ENCODE measurements around the gene FAM177A1.
"Not testable (repeated sequence)": the region's sequence is repeated elsewhere in the genome, so short reads cannot be mapped to it uniquely, and the experiment has no call there.

Gene FAM177A1

DNA sequence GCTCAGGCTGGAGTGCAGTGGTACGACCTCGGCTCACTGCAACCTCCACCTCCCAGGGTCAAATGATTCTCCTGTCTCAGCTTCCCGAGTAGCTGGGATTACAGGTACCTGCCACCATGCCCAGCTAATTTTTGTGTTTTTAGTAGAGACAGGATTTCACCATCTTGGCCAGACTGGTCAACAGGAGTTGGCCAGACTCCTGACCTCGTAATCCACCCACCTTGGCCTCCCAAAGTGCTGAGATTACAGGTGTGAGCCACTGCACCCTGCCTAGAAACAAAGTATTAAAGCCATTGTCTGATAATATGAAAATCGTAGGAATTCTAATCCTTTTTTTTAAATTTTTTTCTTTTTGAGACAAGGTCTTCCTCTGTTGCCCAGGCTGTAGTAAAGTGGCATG lies 19.7 kb downstream of the FAM177A1 start:
- not testable (repeated sequence) for DNase-seq

DNA sequence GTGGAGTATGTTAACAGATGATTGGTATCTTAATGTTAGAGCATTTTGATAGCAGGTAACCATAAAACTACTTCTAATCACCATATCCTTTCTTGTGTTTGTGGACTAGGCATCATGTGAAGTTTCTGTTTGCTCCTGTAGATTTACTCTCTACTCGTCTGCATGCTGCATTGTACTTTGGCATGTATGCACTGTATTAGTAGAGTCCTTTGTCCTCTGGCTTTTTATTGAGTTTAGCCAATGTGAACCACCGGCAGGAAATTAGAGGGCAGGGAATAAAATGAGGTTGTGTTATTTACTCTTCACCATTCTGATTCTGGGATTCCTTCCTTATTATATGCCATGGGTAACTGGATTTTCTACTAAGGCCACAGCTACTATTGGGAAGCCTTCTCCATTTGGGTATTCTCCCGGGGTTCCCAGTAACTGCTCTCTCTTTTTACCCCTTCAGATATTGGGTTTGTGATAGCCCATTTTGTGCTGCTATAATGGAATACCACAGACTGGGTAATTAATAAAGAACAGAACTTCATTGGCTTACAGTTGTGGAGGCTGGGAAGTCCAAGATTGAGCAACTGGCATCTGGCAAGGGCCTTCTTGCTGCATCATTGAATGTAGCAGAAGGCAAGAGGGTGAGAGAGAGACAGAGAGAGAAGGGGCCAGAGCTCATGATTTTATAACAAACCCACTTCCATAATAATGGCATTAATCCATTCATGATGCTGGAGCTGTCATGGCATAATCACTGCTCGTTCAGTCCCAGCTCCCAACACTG lies 22.4 kb downstream of the FAM177A1 start:
- DNase-seq = no peak

DNA sequence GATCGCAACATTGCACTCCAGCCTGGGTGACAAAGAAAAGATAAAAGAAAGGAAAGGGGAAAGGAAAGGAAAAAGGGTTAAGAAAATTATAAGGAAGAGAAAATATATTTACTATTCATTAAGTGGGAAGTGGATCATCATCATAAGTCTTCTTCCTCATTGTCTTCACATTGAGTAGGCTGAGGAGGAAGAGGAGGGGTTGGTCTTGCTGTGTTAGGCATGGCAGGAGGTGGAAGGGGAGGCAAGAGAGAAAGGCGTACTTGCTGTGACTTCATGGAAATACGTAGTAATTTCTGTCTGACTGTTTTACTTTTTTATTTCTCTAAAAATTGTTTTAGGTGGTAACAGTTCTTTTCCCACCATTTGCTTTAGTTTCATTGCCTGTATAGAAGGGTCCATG lies 26.2 kb downstream of the FAM177A1 start:
- no peak for DNase-seq

DNA sequence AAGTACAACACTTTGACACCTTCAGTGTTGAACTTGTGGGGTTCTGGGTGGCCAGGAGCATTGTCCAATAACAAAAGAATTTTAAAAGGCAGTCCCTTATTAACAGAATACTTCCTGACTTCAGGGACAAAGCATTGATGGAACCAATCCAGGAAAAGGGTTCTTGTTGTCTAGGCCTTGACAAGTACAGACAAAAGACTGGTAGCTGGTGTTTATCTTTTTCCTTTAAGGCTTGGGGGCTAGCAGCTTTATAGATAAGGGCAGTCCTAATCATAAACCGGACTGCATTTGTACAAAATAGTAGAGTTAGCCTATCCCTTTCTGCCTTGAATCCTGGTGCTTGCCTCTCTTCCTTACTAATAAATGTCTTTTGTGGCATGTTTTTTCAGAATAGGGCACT lies 27.4 kb downstream of the FAM177A1 start:
- DNase-seq = no peak

DNA sequence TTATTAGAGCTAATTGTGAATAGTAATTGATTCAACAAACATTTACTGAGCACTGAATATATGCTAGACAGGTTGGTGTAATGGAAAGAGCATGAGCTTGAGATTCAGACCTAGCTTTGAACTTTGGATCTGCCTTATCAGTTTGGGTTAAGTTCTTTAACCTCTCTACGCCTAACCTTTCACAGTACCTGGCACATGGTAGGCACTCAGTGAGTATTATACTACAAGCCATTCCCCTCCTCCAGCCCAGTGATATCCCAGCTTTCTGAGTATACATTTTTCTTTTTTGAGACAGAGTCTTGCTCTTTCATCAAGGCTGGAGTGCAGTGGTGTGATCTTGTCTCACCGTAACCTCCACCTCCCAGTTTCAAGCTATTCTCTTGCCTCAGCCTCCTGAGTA lies 32.0 kb downstream of the FAM177A1 start:
- DNase-seq = no peak

DNA sequence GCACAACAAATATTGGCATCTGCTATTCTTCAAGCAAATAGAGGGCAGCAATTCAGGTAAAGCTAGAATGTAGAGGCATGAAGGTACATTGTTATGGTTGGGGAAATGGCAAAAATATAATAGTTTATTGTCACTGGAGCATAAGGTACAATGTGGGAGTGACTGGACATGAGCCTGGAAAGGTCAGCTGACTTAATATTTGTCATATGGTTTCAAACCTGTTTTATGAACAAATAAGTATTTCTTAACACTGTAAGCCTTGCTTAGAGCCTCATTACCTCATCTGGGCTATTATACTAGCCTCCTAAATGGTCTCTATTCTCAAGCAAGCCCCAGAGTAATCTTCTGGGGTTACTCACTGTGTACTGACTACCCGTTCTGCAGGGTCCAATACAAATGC lies 33.7 kb downstream of the FAM177A1 start:
- no peak for DNase-seq

DNA sequence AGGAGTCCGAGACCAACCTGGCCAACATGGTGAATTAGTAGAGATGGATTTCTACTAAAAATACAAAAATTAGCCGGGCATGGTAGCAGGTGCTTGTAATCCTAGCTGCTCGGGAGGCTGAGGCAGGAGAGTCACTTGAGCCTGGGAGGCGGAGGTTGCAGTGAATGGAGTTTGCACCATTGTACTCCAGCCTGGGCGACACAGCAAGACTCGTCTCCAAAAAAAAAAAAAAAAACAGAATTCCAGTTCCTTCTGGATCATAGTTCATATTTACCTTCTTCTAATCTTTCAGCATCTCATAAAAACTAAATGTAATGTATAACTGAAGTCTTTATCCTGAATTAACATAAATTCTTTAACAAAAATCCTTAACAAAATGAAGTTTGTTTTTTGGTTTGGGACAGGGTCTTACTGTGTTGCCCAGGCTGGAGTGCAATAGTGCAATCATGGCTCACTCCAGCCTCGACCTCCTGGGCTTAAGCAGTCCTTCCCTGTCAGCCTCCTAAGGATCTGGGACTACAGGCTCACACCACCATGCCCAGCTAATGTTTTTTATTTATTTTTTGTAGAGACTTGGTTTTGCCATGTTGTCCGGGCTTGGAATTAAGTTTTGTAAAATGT lies 37.6 kb downstream of the FAM177A1 start:
- no peak for DNase-seq

DNA sequence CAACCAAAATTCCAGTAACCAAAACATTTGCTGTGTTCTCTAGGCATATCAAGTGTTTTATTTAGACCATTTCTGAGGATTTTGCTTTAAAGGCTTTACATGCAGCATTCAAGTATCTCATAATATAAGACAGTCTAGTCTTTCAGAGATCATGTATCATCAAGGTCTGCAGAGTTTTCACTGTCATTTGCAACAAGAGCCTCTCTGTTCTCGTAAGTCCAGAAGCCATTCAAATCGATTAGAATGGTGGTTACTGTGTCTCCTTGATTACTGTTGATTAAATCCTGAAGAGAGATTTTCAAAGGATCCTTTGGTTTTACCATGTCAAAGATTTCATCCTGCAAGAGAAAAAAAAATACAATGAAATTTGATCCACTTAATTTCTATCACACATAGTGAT lies 39.4 kb downstream of the FAM177A1 start:
- no peak for DNase-seq

DNA sequence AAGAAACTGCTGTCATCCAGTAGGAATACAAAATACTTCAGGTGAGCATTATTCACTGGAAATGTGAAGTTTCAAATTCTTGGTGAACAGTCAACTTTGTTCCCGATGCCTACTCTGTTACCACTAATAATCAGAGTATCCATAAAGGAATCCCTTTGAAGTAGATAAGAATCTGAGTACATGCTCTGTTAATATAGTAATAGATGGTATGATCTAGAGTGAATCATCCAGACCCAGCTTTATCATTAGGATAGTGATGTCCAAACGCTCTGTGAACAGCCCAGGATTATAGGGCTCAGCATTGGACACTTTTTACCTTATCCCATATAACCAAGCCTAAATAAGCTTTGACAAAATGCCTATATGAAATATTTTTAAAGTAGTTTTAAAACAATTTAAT lies 42.4 kb downstream of the FAM177A1 start:
- DNase-seq = no peak

DNA sequence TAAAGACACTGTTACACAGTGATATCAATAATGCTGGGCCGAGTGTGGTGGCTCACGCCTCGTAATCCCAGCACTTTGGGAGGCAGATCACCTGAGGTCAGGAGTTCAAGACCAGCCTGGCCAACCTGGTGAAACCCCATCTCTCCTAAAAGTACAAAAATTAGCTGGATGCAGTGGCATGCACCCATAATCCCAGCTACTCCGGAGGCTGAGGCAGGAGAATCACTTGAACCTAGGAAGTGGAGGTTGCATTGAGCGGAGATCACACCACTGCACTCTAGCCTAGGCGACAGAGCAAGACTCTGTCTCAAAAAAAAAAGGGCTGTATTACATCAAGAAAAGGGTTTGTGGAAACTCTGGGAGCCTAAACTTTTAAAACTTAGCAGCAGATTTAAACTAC lies 48.6 kb downstream of the FAM177A1 start:
- DNase-seq = not testable (repeated sequence)

DNA sequence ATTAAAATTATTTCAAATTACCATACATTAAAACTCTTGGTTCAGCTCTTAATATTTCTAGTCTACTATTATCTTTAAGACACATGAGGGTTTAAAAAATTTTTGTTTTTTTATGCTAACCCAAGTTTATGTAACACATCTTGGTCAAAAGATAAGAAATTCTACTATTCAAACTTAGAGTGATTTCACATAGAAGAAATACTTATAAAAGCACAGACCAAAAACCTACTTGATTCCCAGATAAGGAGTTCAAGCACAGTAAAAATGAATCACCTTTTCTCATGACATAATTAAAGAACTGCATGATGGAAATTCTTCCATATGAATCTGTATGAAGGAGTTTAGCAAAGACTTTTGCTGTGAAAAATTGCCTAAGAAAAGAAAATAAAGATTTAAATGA lies 61.8 kb downstream of the FAM177A1 start:
- no peak for DNase-seq

DNA sequence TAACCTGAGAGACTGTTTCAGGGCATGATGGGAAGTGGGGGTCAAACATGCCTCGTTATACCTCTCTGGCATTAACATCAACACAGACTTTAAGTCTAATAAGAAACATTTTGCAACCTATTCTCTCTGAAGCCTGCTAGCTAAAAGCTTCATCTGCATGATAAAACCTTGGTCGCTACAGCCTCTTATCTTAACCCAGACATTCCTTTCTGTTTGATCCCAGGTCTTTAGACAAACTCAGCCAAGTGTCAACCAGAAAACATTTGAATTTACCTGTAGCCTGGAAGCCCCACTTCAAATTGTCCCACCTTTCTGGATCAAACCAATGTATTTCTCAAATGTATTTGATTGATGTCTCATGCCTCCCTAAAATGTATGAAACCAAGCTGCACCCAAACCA lies 66.6 kb downstream of the FAM177A1 start:
- DNase-seq = no peak

DNA sequence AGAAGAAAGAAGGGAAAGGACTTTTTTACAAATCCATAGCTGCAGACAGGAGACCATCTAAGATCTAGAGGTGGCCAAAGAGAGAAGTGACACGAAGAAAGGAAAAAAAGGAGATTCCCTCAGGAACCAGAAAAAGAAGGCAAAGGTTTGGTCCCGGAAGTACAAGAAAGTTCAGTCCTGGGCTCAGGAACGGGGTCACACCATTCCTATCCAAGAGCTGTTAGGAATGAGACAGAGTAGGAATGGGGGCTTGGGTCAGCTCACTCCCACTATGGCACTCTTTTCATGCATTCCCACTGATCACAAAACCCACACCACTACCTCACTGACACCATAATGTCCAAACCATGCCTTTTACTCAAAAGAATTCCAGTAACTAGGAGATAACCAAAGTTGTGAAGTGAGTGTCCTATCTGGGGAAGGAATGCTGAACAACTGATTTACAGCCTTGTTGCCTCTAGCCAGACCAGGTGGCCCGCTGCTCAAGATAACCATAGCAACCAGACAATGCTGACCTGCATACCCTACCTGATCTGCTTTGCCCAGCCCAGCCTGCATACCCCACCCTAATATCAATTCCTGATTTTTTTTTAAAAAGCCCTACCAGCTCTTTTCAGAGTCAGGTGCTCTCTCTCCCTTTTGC lies 67.4 kb downstream of the FAM177A1 start:
- DNase-seq = no peak

DNA sequence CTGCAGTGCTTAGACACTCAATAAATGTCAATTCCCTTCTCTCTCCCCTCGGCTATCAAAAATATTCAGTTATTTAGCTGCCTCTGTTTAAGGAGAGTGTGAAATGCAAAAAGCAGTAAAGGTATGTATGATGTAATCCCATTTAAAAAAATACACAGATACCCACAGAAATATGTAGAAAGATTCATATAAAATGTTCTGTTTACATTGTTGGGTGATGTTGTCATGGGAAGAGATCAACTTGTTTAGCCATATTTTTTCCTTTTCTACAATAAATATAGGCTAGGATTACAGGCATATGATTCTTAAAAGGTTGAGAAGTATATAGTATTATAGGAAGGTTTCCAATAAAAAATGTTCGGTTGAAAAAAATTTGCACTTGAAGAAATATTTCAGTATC lies 68.0 kb downstream of the FAM177A1 start:
- no peak for DNase-seq

DNA sequence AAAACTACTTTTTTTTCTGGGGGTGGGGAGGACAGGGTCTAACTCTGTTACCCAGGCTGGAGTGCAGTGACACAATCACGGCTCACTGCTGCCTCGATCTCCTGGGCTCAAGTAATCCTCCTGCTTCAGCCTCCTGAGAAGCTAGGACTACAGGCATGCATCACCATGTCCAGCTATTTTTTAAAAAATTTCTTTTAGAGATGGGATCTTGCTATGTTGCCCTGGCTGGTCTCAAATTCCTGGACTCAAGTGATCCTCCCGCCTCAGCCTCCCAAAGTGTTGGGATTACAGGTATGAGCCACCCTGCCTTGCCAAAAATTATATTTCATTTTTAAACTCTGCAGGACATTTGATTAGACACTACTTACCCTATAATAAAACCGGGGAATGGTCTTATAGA lies 70.2 kb downstream of the FAM177A1 start:
- no peak for DNase-seq

DNA sequence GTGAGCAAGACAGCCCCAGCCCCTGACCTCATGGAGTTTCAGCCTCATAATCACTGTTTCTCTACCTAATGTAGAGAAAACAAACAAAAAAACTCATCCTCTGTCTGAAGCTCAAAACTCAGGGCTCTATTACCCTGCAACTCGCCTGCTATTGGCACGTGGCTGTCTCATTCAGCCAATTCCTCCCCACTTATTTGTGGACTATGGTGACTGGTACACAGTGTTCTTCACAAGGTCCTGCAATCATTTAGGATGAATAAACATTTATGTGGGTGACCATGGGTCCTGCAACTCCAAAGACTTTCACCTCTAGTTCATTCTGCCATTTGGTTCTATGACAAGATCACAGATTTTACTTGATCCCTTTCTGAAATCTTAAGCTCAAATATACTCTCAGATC lies 71.0 kb downstream of the FAM177A1 start:
- DNase-seq = no peak

DNA sequence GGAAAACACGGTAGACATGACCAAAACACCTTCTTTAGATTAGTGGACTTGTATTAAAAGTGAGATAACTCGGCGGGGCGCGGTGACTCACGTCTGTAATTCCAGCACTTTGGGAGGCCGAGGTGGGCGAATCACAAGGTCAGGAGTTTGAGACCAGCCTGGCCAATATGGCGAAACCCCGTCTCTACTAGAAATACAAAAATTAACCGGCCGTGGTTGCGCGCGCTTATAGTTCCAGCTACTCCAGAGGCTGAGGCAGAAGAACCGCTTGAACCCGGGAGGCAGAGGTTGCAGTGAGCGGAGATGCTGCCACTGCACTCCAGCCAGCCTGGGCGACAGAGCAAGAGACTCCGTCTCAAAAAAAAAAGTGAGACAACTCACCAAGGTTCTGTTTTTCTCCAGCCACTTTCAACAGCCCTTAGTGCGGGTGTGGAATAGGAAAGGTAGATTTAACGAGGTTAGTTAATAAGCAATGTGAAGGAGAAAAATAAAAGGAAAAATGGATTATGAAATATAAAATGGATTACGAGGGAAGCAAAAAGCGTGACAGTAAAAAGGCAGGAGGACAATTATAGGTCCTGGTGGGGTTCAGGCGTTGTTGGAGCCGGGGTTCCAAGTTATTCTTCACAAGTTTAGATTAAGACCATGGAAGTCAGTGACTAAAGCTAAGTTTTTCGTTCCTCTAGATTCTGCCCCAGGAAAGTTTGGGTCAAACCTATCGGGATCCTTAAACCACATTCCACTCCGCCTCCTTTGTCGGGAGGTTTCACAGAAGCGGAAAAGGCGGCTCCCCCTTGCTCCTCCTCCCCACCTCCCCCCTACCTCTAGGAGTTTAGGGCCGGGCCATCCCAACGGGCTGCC lies 75.2 kb downstream of the FAM177A1 start:
- peak; percentile 7 for DNase-seq

DNA sequence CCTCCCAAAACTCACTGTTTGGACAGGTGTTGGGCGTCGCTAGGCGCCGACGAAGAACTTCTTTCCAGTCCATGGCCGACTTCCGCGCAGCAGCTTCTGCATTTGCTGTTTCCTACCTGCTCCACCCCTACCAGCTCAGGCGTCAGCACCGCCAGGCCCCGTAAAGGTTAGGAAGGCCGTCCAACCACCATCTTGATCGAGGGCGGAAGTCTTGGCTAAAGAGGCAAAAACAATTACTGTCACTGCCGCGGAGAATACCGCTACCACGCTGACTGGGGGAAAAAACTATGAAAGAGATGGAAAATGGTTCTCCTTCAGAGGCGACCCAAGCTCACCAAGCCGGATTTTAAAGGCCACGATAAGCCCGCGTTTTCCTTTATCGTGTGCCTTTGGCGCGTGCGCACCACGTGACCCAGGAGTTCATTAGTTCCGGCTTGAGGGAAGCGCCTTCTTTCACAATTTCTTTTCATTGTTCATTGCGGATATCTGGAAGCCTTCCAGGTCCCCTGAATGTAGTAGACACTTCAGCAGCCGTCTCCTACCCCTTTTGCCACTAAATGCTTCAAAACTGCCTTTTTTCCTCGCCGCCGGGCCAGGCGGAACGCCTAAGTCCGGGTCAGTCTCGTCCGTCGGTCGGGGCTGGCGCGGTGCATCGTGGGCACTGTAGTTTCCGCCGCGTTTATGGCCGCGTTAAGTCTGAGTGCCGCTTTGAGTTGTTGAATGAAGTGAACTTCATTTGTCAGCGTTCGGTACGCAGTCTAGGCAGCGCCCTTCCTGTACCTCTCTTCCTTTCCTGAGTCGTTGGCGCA lies 76.0 kb downstream of the FAM177A1 start, which contains the start of the genes PPP2R3C and PRORP:
PPP2R3C (minus strand) TSS at position 104 of the 809 bp plus-strand sequence; CDS start at position 73, 31 bp downstream.
PRORP (plus strand) TSS at position 666 of the 809 bp plus-strand sequence. CDS start 694 bp downstream, outside the sequence.
- peak; percentile 96 for DNase-seq

DNA sequence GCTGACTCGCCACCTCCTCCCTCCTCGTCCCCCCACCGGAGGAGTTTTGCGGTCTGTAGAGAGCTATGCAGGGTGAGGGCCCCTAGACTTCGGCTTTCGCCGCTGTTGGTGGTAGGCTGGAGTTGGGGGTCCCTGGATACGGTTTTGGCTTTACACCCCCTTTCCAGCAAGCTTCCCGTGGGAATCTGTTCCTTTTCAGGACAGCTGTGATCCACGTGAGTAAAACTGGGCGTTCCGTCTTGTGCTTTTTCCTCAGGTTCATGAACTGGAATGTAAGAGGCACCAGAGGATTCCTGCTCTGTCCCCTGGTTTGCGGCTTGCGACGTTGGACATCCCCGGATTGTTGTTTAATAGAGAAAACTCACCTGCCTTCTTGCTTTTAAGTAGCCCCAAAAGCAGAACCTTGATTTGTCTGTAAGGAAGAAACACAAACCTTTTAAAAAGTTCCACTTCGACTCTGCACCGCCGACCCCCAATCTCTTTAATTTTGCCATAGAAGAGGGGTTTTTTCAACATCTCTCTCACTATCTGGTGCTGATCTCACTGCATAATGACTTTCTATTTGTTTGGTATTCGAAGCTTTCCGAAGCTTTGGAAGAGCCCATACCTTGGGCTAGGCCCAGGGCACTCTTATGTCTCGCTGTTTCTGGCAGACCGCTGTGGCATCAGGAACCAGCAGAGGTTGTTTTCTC lies 76.8 kb downstream of the FAM177A1 start:
- DNase-seq = no peak

DNA sequence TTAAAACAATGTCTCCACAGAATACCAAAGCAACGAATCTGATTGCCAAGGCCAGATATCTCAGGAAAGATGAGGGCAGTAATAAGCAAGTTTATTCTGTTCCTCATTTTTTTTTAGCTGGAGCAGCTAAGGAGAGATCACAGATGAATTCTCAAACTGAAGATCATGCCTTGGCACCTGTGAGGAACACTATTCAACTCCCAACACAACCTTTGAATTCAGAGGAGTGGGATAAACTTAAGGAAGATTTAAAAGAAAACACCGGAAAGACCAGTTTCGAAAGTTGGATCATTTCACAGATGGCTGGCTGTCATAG lies 77.3 kb downstream of the FAM177A1 start:
- no peak for DNase-seq

DNA sequence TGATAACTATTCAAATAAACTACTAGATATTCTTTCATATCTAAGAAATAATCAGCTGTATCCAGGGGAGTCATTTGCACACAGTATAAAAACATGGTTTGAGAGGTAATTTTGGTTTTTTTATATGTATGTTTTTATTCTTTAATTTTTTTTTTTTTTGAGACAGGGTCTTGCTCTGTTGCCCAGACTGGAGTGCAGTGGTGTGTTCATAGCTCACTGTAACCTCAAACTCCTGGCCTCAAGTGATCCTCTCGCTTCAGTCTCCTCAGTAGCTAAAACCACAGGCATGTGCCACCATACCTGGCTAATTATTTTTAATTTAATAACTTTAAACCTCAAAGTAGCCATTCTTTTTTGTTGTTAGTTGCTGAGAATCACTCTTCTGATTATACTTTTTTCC lies 78.1 kb downstream of the FAM177A1 start:
- DNase-seq = no peak
